Esophagus muscularis mucosa (tissue), 4 donors: ENCODE measurements around the gene A1CF.
"Not testable (repeated sequence)": the region's sequence is repeated elsewhere in the genome, so short reads cannot be mapped to it uniquely, and the experiment has no call there.

Experiments used
- CTCF ChIP-seq, 3 experiments: fragments of 200-600 bp in 2 of 3; fragments of 450-650 bp in 1 of 3; sonication (generic) in 2 of 3; IDR thresholded peaks; one replicate each; pipeline ENCODE4 v1.5.1; 2017 to 2019; ENCODE audit warnings: antibody characterized with exemption in 3 of 3, mild to moderate bottlenecking in 2 of 3, moderate library complexity in 1 of 3
- EP300 ChIP-seq: sonication (generic); formaldehyde crosslinking; IDR thresholded peaks from one replicate; pipeline ENCODE4 v1.6.1; 2017; ENCODE audit warnings: antibody characterized with exemption
- POLR2A ChIP-seq: fragments of 450-650 bp; IDR thresholded peaks from one replicate; pipeline ENCODE4 v1.6.1; 2017; ENCODE audit warnings: antibody characterized with exemption, moderate library complexity, mild to moderate bottlenecking, low read depth

GRCh38 chr10:50923471-50923870 lies 38.0 kb upstream of the A1CF start:
- TF ChIP-seq CTCF (IDR thresholded peaks at IDR 0.05); POLR2A; EP300: not testable (repeated sequence)
